NCI-H446 treated with DMSO at 0.1 percent for 48 hours (cell line): ENCODE measurements around the gene ATP8A2.

Experiments
- DNase-seq: peaks from one replicate; lab custom pipeline; 2025; lab: John Stamatoyannopoulos, UW

Gene ATP8A2

DNA sequence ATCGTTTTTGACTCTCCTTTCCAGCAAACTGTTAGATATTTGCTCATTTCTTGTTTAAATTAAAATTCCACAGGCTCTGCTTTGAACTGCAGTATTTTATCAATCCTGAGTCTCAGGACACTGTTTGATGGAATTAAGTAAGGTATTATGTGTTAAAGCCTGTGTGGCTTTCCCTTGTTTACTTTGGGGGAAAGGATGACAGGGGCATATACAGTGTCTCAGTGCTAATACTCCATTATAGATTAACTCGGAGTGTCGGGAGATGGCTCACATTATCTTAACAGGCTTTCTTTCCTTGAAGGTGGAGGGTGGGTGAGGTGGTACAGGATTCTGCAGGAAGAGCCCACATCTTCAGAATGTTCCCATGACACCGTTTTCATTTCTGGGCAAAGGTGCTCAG, 595.4 kb downstream of the ATP8A2 start:
- no peak for DNase-seq

DNA sequence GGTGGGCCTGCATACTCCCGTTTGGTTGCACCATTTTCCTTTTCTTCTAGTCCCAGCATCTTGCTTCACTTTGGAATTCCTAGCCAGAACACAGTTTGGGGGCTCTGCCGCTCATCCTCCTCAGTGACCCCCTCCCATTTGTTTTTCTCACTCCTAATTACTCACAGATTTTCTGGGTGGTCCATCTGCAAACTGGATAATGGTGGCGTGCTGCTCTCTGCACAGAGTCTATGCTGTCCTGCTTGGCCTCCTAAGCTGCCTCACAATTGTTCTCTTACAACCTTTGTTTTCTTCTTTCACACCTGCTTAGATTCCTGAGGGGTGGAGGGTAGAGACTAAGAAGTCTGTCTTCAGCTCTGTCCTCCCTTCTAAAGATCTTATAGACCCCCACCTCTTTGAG, 599.3 kb downstream of the ATP8A2 start:
- no peak for DNase-seq

DNA sequence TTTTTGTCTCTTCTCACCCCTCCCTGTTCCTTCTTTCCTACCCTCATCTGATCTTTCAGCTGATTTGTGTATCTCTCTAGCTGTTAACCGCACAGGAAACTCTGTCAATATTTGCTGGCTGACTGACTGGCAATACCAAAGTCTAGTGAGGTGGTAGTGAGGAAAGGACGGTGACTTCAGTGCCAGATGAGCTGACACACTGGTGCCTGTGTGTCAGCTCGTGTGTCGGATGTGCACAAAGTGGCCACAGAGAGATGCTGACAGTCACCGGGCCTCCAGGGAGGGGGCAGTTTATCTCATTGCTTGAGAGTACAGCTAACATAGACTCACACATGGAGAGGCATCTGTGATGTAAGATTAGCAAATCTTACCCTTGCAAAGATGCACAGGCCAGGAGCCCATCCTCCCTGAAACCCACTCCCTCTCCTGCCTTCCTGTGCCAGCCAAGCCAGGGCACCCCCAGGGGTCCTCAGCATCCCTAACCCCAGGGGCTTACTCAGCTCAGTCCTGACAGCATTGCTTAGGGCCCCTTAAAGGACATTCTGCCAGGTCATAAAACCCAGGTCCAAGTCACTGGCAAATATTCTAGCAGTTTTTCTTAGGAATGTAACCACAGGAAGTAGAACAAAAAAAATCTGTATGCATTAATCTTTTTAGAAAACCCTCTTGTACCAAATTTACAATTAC, 599.8 kb downstream of the ATP8A2 start:
- DNase-seq = no peak

DNA sequence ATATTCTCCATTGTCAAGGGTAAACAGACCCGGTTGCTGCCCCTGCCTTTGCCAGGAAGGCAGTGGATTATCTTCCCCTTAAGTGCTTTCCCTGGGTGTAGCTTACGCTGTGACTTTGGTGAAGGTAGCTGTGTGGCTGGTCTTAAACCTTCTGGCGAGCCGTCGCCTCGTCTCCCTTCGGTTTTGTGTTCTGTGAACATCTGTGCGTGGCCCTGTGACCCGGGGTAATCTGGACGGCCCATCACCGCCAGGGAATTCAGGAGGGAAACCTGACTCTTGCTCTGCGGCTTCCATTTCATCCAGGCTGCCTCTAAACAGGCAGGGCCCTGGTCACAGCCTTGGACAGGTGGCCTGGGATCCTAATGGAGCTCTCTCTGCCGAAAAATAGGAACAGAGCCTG, 601.3 kb downstream of the ATP8A2 start:
- no peak for DNase-seq

DNA sequence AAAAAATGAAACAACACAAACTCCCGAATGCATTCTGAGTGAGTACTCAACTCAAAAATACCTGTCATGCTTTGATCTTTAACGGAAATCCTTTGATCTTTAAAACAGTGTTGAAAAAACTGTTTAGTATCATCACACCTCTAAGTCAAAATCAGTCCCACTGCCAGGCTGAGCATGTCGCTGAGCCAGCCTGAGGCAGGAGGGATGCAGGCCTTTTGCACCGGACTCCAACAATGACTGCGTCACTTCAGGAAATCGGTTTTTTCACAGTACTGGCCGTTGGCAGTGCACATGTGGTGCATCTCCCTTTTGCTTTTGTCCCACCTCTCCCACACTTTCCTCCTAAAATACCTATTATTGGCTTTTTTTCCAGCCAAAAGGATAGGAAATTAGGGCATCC, 601.8 kb downstream of the ATP8A2 start:
- DNase-seq = no peak

DNA sequence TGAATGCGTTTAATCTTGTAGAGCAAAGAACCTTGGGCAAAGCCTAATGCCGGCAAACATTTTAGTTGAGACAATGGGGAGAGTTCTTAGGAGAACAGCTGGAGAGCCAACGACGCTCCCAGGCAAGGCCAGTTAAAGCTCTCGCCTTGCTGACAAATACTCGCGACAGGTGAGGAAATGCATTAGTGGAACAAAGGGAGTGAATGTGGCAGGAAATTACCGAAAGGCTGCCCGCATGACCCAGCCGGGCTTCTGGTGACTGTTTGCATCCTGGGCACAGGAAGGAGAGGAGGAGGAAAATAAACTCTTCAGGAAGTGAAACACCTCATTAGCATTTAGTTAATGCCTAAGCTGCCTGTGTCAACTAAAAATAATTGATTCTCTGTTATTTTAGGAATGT, 605.4 kb downstream of the ATP8A2 start:
- no peak for DNase-seq

DNA sequence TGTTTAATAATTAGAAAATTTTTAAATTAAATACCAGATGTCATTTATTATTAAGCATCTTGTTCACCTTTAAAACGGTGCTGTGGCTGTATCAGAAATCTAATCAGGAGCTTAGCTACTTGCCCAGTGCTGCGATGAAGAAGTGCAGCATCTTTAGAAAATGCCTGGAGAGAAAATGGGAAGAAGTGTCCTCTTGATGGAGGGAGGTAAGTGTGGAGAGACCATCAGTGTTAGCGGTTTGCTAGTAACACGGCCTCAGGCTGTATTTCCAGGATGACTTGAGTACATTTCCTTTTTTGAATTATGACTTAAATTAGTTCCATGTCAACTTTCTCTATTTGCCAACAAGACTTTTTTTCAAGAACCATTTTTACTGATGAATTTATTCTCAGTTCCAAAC, 605.9 kb downstream of the ATP8A2 start:
- DNase-seq = no peak

DNA sequence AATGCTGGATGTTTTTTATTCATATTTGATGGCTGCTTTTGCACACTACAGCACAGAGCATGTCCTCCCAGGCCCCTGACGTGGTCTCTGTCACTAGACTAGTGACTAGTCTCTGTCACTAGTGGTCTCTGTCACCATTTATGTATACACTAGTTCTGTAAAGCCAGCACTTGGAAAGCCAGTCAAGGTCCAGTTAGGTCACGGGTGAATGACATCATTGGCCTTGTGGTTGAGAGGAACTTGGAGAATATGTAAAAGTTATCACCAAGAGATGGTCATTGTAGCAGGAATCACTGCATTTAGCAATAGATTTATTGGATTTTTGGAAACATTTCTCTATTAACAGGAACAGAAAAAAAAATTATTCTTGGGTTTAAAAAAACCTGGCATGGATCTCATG, 607.2 kb downstream of the ATP8A2 start:
- no peak for DNase-seq

DNA sequence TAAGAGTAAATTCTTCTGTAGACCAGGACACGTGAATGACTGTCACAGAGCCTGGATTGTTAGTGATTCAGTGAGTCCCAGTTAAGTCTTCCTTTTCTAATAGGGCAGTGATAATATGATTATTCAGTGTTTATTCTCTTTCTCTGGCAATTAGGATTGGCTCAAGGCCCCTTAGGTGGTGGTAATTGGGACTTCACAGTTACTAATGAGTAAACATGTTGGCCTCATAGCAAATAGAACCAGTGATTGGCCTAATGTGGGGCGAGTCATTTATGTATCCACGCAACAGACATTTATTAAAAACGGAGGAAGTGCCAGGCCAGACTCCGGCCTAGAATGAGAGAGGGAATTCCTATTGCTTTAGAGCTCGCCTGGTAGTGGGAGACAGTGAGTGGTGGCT, 607.6 kb downstream of the ATP8A2 start:
- DNase-seq = no peak

DNA sequence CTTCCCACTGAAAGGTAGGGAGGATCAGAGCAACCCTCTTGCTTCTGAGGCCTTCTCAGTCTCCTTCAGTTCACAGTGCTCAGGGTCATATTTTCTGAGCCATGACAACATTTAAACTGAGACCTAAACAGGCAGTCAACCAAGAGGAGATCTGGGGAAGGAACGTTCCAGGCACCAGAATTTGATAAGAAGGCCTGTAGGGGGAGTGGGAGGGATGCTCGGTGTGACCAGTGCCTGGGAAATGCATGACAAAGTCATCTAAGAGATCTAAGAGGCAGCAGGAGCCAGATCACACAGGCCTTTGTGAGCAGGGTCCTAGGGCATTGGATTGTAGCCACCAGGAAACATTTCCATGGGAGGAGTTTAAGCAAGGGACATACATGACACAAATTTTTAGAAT, 608.5 kb downstream of the ATP8A2 start:
- DNase-seq = no peak

DNA sequence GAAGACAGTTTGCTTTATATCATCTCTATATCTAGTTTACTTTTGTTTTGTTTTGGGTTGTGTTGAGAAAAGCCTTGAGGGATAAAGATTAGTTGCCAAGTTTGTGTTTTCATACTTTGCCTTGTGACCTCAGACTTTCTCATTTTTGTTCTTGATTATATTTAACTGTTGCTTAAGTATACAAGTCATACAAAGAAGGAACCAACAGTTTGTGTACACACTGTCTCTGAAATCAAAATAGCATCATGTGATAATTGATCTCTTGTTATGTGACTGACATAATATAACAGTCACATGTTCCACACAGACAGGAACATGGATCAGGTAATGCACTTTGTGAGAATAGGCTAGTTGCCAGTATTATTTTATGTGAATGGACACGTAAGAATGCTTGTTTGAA, 609.3 kb downstream of the ATP8A2 start:
- no peak for DNase-seq

DNA sequence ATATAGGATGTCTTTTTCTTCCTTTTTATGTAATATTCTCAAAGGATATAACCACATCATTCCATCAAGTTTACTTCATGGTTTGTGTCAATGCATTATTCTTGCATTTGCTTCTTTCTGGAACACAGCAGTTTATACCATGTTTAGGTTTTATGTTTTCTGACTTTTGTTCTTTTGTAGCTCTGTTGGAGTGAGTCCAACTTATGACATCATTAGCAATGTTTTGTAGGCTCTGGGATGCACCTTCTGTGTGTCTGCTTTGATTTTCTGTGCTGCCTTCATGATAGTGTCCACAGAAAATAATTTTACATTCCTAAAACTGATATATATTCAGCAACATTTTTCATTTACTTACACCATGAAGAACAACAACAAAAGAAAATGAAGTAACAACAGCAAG, 611.1 kb downstream of the ATP8A2 start:
- no peak for DNase-seq

DNA sequence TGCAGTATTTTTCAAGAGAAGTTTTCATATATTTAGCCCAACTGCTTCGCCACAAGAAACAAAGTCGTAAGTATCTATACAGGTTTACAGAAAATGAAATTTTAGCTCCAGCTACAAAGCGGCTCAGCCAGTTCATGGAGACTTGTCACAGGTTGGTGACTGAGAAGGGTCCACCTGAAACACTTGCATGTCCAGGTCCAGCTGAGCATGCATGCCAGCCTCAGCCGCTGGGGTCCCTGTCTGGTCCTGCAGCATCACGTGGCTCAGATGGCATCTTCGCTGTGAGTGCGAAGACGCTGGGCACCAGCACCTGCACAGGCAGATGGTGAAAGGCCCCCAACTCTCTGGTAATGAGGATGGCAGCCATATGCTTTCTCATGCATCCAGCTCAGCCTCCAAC, 616.2 kb downstream of the ATP8A2 start:
- DNase-seq = no peak

DNA sequence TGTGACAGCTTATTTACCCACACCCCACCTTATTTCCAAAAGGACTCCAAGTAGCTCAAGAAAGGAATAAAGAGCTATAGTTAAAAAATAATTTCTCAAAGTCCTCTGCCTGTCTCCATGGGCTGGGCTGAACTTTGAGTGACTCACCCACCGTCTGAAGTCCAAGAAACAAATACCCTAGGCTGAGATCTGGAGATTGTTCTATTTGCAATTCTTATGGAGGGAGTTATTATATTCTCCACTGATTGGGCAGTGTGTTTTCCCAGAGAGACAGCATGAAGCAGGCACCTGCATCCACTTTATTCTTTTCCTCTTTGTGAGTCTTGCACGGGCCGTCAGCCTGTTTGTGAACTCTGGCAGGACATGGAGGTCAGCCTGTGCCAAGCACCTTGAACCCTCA, 616.9 kb downstream of the ATP8A2 start:
- DNase-seq = no peak

DNA sequence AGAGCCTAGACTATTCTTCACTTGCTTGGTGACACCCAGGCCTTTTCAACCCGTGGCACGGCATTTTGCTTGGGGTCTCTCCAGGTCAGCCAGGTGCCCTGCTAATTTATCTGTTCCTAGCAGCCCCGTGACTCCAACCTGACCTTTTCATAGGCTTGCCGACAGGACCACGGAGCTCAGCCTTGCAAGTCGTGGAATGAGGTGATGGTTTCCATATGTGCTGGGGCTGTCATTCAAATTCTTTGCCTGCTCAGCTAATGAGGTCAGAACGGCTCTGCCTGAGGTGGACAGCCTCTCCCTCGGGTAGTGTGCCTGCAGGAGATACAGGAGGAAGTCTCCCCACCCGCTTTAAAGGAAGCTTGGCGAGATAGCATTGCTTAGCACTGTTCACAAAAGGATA, 619.0 kb downstream of the ATP8A2 start:
- no peak for DNase-seq

DNA sequence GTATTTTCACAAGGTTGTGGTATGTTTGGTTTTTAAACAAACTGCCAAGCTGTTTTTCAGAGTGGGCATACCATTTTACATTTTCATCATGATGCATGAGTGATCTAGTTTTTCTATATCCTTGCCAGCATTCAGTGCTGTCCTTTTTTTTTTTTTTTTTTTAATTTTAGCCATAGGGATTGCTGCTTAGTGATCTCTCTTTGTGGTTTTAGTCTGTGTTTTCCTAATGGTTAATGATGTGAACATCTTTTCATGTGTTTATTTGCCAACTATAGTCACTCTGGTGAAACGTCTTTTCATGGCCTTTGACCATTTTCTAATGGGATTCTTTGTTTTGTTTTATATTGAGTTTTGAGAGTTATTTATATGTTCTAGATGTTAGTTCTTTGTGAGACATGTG, 620.3 kb downstream of the ATP8A2 start:
- no peak for DNase-seq

DNA sequence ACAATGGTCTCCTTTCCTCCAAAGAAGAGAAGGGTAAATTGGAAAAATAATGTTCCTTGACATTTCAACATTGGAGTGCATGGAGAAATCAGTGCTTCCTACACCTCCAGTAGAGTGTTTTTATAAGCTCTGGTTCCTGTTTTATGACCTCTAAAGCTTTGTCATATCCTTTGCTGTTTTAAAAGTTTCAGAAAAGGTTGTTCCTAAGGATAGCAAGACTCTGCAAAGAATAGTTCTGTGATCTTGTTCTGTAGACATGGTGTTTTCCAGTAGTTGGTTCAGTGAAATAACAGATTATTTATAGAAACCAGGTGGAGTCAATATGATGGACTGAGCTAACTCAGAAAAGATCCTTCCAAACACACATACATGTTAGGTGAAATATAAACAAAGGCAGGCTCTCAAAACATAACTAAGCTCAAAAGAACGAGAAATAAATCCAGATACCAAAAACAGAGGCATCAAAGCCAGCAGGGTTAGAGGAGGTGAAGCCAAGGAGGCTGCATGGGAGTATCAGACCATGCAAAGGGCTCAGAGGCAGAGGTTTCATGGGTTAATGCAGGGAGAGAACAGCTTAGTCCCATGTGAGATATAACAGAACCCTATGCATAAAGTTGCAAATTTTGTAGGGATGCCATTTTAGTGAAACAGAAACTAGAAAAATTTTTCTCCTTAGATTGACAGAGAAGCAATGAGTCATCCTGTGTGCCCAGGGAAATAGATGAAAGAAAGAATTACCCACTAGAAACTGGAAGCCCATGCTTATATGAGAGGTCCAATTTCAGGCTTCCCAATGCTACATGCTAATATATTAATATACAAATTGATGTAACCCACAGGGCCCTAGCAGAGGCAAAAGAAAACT, 635.7 kb downstream of the ATP8A2 start:
- no peak for DNase-seq

DNA sequence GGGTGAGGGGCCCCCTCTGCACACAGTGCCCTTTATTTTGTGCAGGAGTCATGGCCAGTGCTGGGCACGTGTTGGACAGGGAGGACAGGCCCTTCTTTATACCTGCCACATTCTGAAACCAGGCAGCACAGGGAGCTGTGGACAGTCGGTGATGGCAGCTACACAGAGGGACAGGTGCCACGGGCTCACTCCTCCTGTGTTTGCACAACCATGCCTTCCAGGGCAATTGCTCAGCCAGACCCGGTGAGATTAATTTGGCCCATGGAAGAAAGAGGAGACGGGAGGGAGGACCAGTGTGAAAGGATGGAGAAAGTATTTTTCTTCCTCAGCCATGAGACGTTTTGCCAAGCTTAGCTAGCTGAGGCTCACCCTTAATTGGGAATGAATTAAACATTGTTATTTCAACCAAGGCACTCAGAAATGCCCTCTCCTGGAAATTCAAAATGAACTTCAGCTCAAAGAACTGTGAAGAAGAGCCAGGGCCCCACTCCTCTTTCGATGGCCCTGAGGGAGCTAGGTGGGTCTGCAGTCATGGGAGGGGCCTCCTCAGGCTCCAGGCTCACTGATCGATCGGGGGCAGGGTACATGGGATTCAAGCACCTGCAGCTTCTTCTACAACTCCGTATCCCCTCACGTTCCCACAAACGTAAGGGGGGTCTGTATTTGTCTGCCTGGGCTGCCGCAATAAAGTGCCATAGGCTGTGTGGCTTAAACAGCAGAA, 638.9 kb downstream of the ATP8A2 start:
- DNase-seq = no peak

DNA sequence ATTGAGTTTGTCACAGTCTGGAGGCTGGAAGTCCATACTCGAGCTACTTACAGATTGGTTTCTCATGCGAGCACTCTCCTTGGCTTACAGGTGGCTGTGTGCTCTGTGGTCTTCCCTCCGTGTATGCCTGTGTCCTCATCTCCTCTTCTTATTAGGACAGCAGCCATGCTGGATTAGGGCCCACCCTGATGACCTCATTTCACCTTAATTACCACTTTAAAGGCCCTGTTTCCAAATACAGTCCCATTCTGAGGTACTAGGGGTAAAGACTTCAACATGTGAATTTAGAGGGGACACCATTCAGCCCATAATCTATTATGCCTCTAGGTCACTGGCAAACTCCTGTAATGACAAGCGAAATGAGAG, 639.4 kb downstream of the ATP8A2 start:
- DNase-seq = no peak

DNA sequence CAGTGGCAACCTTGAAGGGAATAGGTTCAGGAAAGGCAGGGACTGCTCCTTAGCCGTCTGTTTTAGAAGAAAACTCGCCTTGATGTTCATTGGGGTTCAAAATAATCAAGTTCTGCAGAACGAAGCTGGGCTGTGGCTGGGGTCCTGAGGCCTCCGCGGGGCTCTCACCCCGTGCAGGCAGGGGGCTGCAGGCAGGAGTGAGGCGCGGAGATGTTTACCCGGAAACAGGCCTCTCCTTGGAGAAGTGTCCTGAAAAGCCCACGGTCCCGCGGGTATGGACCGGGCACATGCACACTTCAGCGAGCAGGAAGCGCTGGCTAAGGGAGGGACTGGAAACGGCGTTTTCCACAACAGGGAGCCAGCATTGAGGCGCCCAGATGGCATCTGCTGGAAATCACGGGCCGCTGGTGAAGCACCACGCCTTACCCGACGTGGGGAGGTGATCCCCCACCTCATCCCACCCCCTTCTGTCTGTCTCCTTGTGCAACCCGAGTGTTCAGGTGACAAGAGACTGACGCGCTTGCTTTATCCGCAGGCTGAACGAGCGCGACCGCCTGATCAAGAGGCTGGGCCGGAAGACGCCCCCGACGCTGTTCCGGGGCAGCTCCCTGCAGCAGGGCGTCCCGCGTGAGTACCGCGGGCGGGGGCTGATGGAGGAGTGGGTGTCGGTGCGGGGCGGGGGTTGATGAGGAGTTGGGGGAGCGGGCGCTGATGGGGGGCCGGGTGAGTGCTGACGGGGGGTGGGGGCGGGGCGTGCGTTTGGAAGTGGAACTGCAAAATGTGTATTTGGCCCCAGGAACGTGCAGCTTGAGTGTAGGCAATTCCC, 640.4 kb downstream of the ATP8A2 start:
- no peak for DNase-seq

DNA sequence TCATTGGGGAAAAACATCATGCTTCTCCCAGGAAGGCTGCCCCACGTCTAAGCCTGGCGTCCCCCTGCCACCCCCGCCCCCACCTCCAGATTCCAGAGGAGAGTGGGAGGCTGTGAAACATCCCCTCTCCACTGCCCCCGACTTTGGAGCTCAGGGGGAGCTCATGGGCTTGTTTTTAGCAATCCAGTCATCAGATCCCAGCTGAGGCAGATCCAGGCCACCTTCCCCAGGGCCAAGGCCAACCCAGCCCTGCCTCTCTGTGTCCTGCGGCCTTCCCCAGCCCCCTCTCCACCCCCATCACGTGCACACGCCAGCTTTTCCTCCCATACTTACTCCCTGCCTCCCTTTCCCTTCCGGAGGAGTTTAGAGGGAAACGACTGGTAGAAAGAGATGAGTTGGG, 641.2 kb downstream of the ATP8A2 start:
- no peak for DNase-seq
